ENCODE results near the gene GPR161.
A peak's percentile ranks its signal among the peaks of the same experiment; 100 is the strongest.

Gene GPR161

GRCh38 chr1:168116327-168116799, 20.4 kb downstream of the GPR161 start:
- ChIA-PET POLR2A (no interaction called here), CTCF (no interaction called here)
- no peak for DNase-seq (ENCODE audit: extremely low spot score)
- TF ChIP-seq, protein P1, sequence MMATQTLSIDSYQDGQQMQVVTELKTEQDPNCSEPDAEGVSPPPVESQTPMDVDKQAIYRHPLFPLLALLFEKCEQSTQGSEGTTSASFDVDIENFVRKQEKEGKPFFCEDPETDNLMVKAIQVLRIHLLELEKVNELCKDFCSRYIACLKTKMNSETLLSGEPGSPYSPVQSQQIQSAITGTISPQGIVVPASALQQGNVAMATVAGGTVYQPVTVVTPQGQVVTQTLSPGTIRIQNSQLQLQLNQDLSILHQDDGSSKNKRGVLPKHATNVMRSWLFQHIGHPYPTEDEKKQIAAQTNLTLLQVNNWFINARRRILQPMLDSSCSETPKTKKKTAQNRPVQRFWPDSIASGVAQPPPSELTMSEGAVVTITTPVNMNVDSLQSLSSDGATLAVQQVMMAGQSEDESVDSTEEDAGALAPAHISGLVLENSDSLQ (IDR thresholded peaks at IDR 0.05) = no peak
- TF ChIP-seq ZNF384 (IDR thresholded peaks at IDR 0.05) = no peak
- no peak for TF ChIP-seq LEF1 (IDR thresholded peaks at IDR 0.05; ENCODE audit: borderline replicate concordance)
- TF ChIP-seq FOXM1 (IDR thresholded peaks at IDR 0.05; ENCODE audit: borderline replicate concordance) = no peak
- TF ChIP-seq SP1 (IDR thresholded peaks at IDR 0.05) = no peak
- no peak for TF ChIP-seq FOXK2 (IDR thresholded peaks at IDR 0.05)
- TF ChIP-seq CTBP1 (IDR thresholded peaks at IDR 0.05; ENCODE audit: borderline replicate concordance) = no peak
- no peak for TF ChIP-seq SUZ12 (IDR thresholded peaks at IDR 0.05)
- no peak for TF ChIP-seq TARDBP (IDR thresholded peaks at IDR 0.05)

GRCh38 chr1:168114845-168115244, 21.9 kb downstream of the GPR161 start:
- ChIA-PET CTCF (interaction anchor here (0.6 kb wide), 1 partner anchor 424 kb away, joined by 3 read pairs; no protein-coding TSS in a partner anchor), POLR2A (interaction anchor here (0.6 kb wide), 1 partner anchor 33 kb away, joined by 3 read pairs; no protein-coding TSS in a partner anchor)
- no peak for DNase-seq (ENCODE audit: extremely low spot score)
- TF ChIP-seq FOXK2 (IDR thresholded peaks at IDR 0.05) (no peak), L3MBTL2 (conservative IDR thresholded peaks at IDR 0.05) (no peak)
- TF ChIP-seq, protein P1 (IDR thresholded peaks at IDR 0.05) = no peak

DNA sequence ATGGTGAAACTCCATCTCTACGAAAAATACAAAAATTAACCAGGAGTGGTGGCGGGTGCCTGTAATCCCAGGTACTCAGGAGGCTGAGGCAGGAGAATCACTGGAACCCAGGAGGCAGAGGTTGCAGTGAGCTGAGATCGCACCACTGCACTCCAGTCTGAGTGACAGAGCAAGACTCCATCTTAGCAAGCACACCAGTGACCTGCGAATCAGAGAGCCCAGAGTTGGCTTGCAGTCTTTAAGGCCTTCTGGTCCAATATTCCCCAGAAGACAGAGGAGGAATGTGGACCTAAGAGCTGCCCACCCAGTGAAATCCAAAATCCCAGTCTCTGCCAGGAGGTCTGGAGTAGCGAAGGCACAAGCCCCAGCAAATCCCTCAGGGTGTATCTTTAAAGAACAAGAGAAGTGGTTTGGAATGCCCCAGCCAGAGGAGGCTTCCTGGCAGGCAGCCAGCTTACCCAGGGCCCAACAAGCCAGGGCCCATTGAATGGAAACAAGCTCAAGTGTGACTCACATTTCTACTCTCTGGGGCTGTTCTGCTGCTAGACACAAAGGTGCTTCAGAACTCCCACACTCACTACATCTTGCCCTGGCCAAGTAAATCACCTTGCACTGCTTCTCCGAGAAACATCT, 23.9 kb downstream of the GPR161 start:
- peak; percentile 52 for DNase-seq (ENCODE audit: extremely low spot score)
- TF ChIP-seq SUZ12 (IDR thresholded peaks at IDR 0.05) = no peak
- TF ChIP-seq CTBP1 (IDR thresholded peaks at IDR 0.05; ENCODE audit: borderline replicate concordance) = no peak
- TF ChIP-seq, protein P1 (IDR thresholded peaks at IDR 0.05) = peak; percentile 38; the same call in 1 of the 2 replicates
- POLR2A ChIA-PET = no interaction called here
- CTCF ChIA-PET = no interaction called here

DNA sequence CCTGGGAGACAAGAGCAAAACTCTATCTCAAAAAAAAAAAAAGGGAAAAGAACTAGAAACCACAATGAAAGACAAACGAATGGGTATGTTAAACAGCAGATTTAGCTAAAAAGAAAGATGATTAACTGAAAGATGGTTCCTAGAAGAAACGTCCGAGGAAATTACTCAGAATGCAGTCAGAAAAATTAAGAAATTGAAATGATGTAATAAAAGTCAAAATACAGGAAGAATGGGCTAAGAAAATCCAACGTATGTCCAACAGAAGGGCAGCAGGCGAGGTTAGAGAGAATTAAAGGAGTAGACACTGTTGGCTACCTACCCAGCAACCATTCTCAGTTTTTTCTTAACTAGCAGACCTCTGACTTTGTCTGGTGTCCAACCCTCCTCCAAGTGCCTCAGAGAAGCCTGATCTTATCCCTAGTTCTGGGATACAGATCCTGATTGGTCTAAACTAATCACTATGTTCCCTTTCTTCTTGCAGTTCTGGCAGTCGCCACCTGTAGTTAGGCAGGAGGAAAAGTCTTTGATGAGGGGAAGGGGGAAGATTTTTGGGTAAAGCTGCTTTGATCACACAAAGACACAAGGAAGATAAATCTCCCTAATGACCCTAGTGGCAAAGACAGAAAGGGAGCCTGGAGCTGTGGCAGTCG, 25.7 kb downstream of the GPR161 start:
- TF ChIP-seq LEF1 (IDR thresholded peaks at IDR 0.05; ENCODE audit: borderline replicate concordance) (no peak), ARNT (IDR thresholded peaks at IDR 0.05) (no peak), SP1 (IDR thresholded peaks at IDR 0.05) (no peak), NFRKB (IDR thresholded peaks at IDR 0.05) (no peak), TARDBP (IDR thresholded peaks at IDR 0.05) (no peak), ELF4 (IDR thresholded peaks at IDR 0.05) (no peak), ZNF384 (IDR thresholded peaks at IDR 0.05) (no peak), L3MBTL2 (conservative IDR thresholded peaks at IDR 0.05) (no peak), HDGF (IDR thresholded peaks at IDR 0.05; ENCODE audit: borderline replicate concordance) (no peak)
- TF ChIP-seq, protein P1 (IDR thresholded peaks at IDR 0.05) = no peak
- CTCF ChIA-PET = no interaction called here
- DNase-seq (ENCODE audit: extremely low spot score) = peak; percentile 40
- POLR2A ChIA-PET = no interaction called here

DNA sequence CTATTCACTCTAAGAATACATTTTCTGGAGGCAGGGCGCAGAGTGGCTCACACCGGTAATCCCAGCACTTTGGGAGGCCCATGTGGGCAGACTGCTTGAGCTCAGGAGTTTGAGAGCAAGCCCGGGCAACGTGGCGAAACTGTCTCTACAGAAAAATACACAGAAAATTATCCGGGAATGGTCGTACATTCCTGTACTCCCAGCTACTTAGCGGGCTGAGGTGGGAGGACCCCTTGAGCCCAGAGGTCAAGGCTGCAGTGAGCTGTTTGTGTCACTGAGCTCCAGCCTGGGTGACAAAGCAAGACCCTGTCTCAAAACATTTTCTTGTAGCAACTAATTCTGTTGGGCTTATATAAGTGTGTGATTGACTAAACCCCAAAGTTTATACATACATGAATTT, 30.5 kb downstream of the GPR161 start:
- CTCF ChIA-PET = interaction anchor here (0.9 to 2.0 kb wide), 3 partner anchors 11 to 28 kb away, joined by 3 to 6 read pairs (median 3); no protein-coding TSS in a partner anchor
- DNase-seq (ENCODE audit: extremely low spot score) = no peak
- POLR2A ChIA-PET = no interaction called here
- TF ChIP-seq ARNT (IDR thresholded peaks at IDR 0.05) = no peak
- TF ChIP-seq FOXA1 (IDR thresholded peaks at IDR 0.05) = no peak
- TF ChIP-seq ZNF384 (IDR thresholded peaks at IDR 0.05) = no peak
- TF ChIP-seq CTBP1 (IDR thresholded peaks at IDR 0.05; ENCODE audit: borderline replicate concordance) = no peak
- TF ChIP-seq LEF1 (IDR thresholded peaks at IDR 0.05; ENCODE audit: borderline replicate concordance) = no peak
- no peak for TF ChIP-seq ELF4 (IDR thresholded peaks at IDR 0.05)
- no peak for TF ChIP-seq BHLHE40 (IDR thresholded peaks at IDR 0.05; ENCODE audit: borderline replicate concordance)
- TF ChIP-seq SP1 (IDR thresholded peaks at IDR 0.05) = no peak
- TF ChIP-seq NFRKB (IDR thresholded peaks at IDR 0.05) = no peak
- TF ChIP-seq TARDBP (IDR thresholded peaks at IDR 0.05) = no peak
- TF ChIP-seq SUZ12 (IDR thresholded peaks at IDR 0.05) = no peak
- TF ChIP-seq L3MBTL2 (conservative IDR thresholded peaks at IDR 0.05) = no peak
- TF ChIP-seq FOXM1 (IDR thresholded peaks at IDR 0.05; ENCODE audit: borderline replicate concordance) = no peak
- TF ChIP-seq HDGF (IDR thresholded peaks at IDR 0.05; ENCODE audit: borderline replicate concordance) = no peak
- TF ChIP-seq, protein P1 (IDR thresholded peaks at IDR 0.05) = no peak
- TF ChIP-seq FOXK2 (IDR thresholded peaks at IDR 0.05) = no peak

All from HEK293T (cell line).